IMR-90 (cell line): Measurements from ENCODE around the gene TSR1. TPM values are rescaled to one million over a fixed set of nuclear protein-coding genes. Genes with fewer than 3 reads are reported as not detected.

ENCODE experiments used
- ATAC-seq: fragments of 200-7000 bp; cut with Tn5 transposase; 2 replicates; pipeline ENCODE4 v1.9.1; 2020; ENCODE audit warnings: low read depth, mild to moderate bottlenecking, moderate library complexity
- BruUV-seq: library from RNA; stranded (reverse); fragments of 400-500 nt; replicated peaks from 2 replicates; lab custom pipeline; 2021; lab: Mats Ljungman, UMichigan
- CTCF ChIA-PET: fragments of 300-600 bp; formaldehyde crosslinking; extraction: SDS; loops from one replicate; lab custom pipeline; 2021; ENCODE audit warnings: antibody characterized with exemption; lab: Yijun Ruan, JAX
- POLR2A ChIA-PET: fragments of 300-600 bp; sonication (Branson Sonifier 250); formaldehyde crosslinking; loops from one replicate; lab custom pipeline; 2022; ENCODE audit warnings: antibody characterized with exemption; ENCODE audit not compliant: unreplicated experiment; lab: Charles Lee
- DNase-seq: peaks from one replicate; pipeline ENCODE4 v3.0.0; 2013
- H2AFZ ChIP-seq: replicated peaks from 2 replicates; pipeline ENCODE3; 2013; ENCODE audit warnings: low read length, mild to moderate bottlenecking; ENCODE audit not compliant: poor library complexity
- H2AK5ac ChIP-seq: 2 replicates; pipeline ENCODE4 v1.6.1; 2013; ENCODE audit warnings: low read depth, low read length, inconsistent platforms
- H2AK9ac ChIP-seq: replicated peaks from 2 replicates; pipeline ENCODE3; 2013; ENCODE audit warnings: mild to moderate bottlenecking, low read depth, low read length, moderate library complexity; ENCODE audit not compliant: poor library complexity
- H2BK120ac ChIP-seq: 2 replicates; pipeline ENCODE4 v1.6.1; 2013; ENCODE audit warnings: low read depth, low read length, inconsistent platforms
- H2BK15ac ChIP-seq: 3 replicates; pipeline ENCODE4 v1.6.1; 2013; ENCODE audit warnings: low read depth, low read length, inconsistent platforms
- H2BK20ac ChIP-seq: 2 replicates; pipeline ENCODE4 v1.6.1; 2013; ENCODE audit warnings: low read depth, mild to moderate bottlenecking, inconsistent platforms, low read length, moderate library complexity
- H2BK5ac ChIP-seq: 2 replicates; pipeline ENCODE4 v1.6.1; 2013; ENCODE audit warnings: mild to moderate bottlenecking, low read depth, low read length, inconsistent platforms; ENCODE audit not compliant: poor library complexity, severe bottlenecking
- H3K14ac ChIP-seq: replicated peaks from 2 replicates; pipeline ENCODE4 v1.6.1; 2013; ENCODE audit warnings: low read depth, low read length, inconsistent platforms
- H3K18ac ChIP-seq: 2 replicates; pipeline ENCODE4 v1.6.1; 2013; ENCODE audit warnings: low read depth, low read length, control low read depth
- H3K23ac ChIP-seq: 2 replicates; pipeline ENCODE4 v1.6.1; 2013; ENCODE audit warnings: low read depth, low read length, inconsistent platforms
- H3K27ac ChIP-seq: 2 replicates; pipeline ENCODE4 v1.5.1; 2013; ENCODE audit warnings: mild to moderate bottlenecking, control low read depth, low read length; ENCODE audit not compliant: insufficient read depth
- H3K27me3 ChIP-seq: 2 replicates; pipeline ENCODE4 v1.6.1; 2013; ENCODE audit warnings: low read length; ENCODE audit not compliant: control insufficient read depth, insufficient read depth
- H3K36me3 ChIP-seq: 2 replicates; pipeline ENCODE4 v1.6.1; 2013; ENCODE audit warnings: low read length, mixed read lengths; ENCODE audit not compliant: control insufficient read depth, insufficient read depth
- H3K4ac ChIP-seq: 2 replicates; pipeline ENCODE4 v1.6.1; 2013; ENCODE audit warnings: low read depth, low read length, inconsistent platforms
- H3K4me1 ChIP-seq: 2 replicates; pipeline ENCODE4 v1.6.1; 2013; ENCODE audit warnings: low read length, mixed read lengths; ENCODE audit not compliant: control insufficient read depth, insufficient read depth
- H3K4me2 ChIP-seq: 2 replicates; pipeline ENCODE4 v1.6.1; 2013; ENCODE audit warnings: low read depth, mild to moderate bottlenecking, control low read depth, low read length, moderate library complexity
- H3K4me3 ChIP-seq: 2 replicates; pipeline ENCODE4 v1.5.1; 2013; ENCODE audit warnings: low read depth, mild to moderate bottlenecking, control low read depth, low read length, moderate library complexity; ENCODE audit not compliant: insufficient read depth
- H3K56ac ChIP-seq: 2 replicates; pipeline ENCODE4 v1.6.1; 2013; ENCODE audit warnings: low read length, inconsistent platforms; ENCODE audit not compliant: insufficient read depth; ENCODE audit errors: extremely low read depth
- H3K79me1 ChIP-seq, 2 experiments: 2 replicates each; pipeline ENCODE4 v1.6.1; 2013; ENCODE audit warnings: low read length in 2 of 2, inconsistent platforms in 1 of 2, low read depth in 1 of 2
- H3K9ac ChIP-seq: 2 replicates; pipeline ENCODE4 v1.6.1; 2013; ENCODE audit warnings: low read depth, low read length, control low read depth
- H3K9me1 ChIP-seq: 2 replicates; pipeline ENCODE4 v1.6.1; 2013; ENCODE audit warnings: low read length, inconsistent platforms; ENCODE audit not compliant: insufficient read depth
- H3K9me3 ChIP-seq: 2 replicates; pipeline ENCODE4 v1.6.1; 2013; ENCODE audit warnings: low read length; ENCODE audit not compliant: control insufficient read depth, insufficient read depth
- H4K20me1 ChIP-seq: 2 replicates; pipeline ENCODE4 v1.6.1; 2013; ENCODE audit warnings: low read length, inconsistent platforms; ENCODE audit not compliant: insufficient read depth
- H4K5ac ChIP-seq: 2 replicates; pipeline ENCODE4 v1.6.1; 2013; ENCODE audit warnings: mild to moderate bottlenecking, low read depth, low read length, control low read depth
- H4K8ac ChIP-seq, 2 experiments: 2 replicates each; pipeline ENCODE4 v1.6.1; 2013; ENCODE audit warnings: low read depth in 2 of 2, low read length in 2 of 2, control low read depth in 1 of 2, inconsistent platforms in 1 of 2
- H4K91ac ChIP-seq: 2 replicates; pipeline ENCODE4 v1.6.1; 2013; ENCODE audit warnings: low read depth, low read length, inconsistent platforms; ENCODE audit not compliant: insufficient read depth
- CEBPB ChIP-seq: IDR thresholded peaks from 2 replicates; pipeline ENCODE4 v1.6.1; 2012; ENCODE audit warnings: low read depth, low read length, improper control_type of control experiment
- CHD1 ChIP-seq: IDR thresholded peaks from 2 replicates; pipeline ENCODE4 v1.6.1; 2012; ENCODE audit warnings: low read depth, low read length, improper control_type of control experiment
- FOS ChIP-seq: fragments of 150-350 bp; IDR thresholded peaks from 2 replicates; pipeline ENCODE4 v1.6.1; 2016; ENCODE audit warnings: low read depth, low read length
- MAFK ChIP-seq: IDR thresholded peaks from 2 replicates; pipeline ENCODE4 v1.6.1; 2012; ENCODE audit warnings: low read depth, low read length, improper control_type of control experiment
- MAZ ChIP-seq: IDR thresholded peaks from 2 replicates; pipeline ENCODE4 v1.6.1; 2012; ENCODE audit warnings: low read depth, mild to moderate bottlenecking, low read length, improper control_type of control experiment, moderate library complexity, borderline replicate concordance
- MXI1 ChIP-seq: IDR thresholded peaks from 2 replicates; pipeline ENCODE4 v1.6.1; 2012; ENCODE audit warnings: low read depth, mild to moderate bottlenecking, low read length, moderate library complexity, borderline replicate concordance
- NFE2L2 ChIP-seq: fragments of 150-350 bp; IDR thresholded peaks from 2 replicates; pipeline ENCODE4 v1.6.1; 2016; ENCODE audit warnings: low read depth, mild to moderate bottlenecking, low read length
- POLR2A ChIP-seq: IDR thresholded peaks from 2 replicates; pipeline ENCODE4 v1.6.1; 2012; ENCODE audit warnings: mild to moderate bottlenecking, low read depth, low read length
- RAD21 ChIP-seq: IDR thresholded peaks from 2 replicates; pipeline ENCODE4 v1.6.1; 2012; ENCODE audit warnings: low read length, improper control_type of control experiment
- RCOR1 ChIP-seq: IDR thresholded peaks from 2 replicates; pipeline ENCODE4 v1.6.1; 2012; ENCODE audit warnings: mild to moderate bottlenecking, low read length, improper control_type of control experiment; ENCODE audit not compliant: insufficient replicate concordance
- RFX5 ChIP-seq: IDR thresholded peaks from 2 replicates; pipeline ENCODE4 v1.8.0; 2012; ENCODE audit warnings: low read depth, mild to moderate bottlenecking, low read length, moderate library complexity
- SMC3 ChIP-seq: fragments of 150-350 bp; IDR thresholded peaks from 2 replicates; pipeline ENCODE4 v1.6.1; 2016; ENCODE audit warnings: low read depth, mild to moderate bottlenecking, antibody characterized with exemption, low read length, moderate library complexity
- WGBS, 2 experiments: methylation state at CpG; one replicate each; pipeline versions ENCODE4 v1.1.5 to v1.1.7; 2013; ENCODE audit warnings: missing lambda C conversion rate in 2 of 2; ENCODE audit not compliant: insufficient read length in 1 of 2; ENCODE audit errors: extremely low coverage in 2 of 2; 5-methylcytosine and 5-hydroxymethylcytosine counted together
- dilution Hi-C: fragments of 300-500 bp; cut with HindIII; formaldehyde crosslinking; loops from one replicate; pipeline ENCODE4 v1.14.3; 2018; ENCODE audit warnings: low sequenced_read_pairs; ENCODE audit not compliant: unreplicated experiment
- in situ Hi-C: fragments of 300-500 bp; cut with MboI; formaldehyde crosslinking; loops from 3 replicates; pipeline ENCODE4 v1.14.3; 2019; ENCODE audit warnings: low sequenced_read_pairs, inconsistent platforms, mixed read lengths
- intact Hi-C: fragments of 100-400 bp; cut with micrococcal nuclease; formaldehyde crosslinking; loops from 2 replicates; pipeline ENCODE4 v1.10.0; 2022
- polyA plus RNA-seq, 3 experiments: library from polyadenylated mRNA; depleted of rRNA; stranded (reverse); fragments of >200 nt; gene quantifications; 2 replicates each; pipeline ENCODE4 v1.2.3, GENCODE V29; 2012; ENCODE audit warnings: low replicate concordance in 1 of 3
- total RNA-seq: library from RNA; depleted of rRNA; stranded (reverse); fragments of >200 nt; gene quantifications from 2 replicates; pipeline ENCODE4 v1.2.3, GENCODE V29; 2012

The TSR1 gene
- total and polyA plus RNA-seq, 2 of the 4 experiments (the other 2 are of a cell fraction), result 22.6 to 72.6 TPM

DNA sequence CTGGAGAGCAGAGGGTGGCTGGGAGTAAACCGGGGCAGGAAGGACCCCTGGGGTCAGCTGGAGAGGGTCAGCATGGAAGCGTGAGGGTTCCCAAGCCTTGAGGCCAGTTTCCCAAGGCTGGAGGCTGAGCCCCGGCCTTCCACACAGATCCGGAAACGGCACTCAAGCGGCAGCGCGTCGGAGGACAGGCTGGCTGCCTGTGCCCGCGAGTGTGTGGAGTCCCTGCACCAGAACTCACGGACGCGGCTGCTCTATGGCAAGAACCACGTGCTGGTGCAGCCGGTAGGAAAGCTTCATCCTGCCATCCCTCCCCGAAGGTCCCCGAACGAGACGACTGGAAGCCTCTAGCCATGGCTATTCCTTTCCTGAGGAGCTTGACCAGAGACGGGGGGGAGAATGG lies 27.1 kb upstream of the TSR1 start:
- no TSS peak for BruUV-seq

More for the DNA sequence above, 27.1 kb upstream of the TSR1 start:
- no peak overlapping the region for H3K14ac ChIP-seq
- H3K27ac ChIP-seq, result no peak overlapping the region
- peaks cover 6% of the 10 kb centered on the region for H3K4me1 ChIP-seq
- H2AK5ac ChIP-seq, result no peak overlapping the region
- H4K8ac ChIP-seq, result no peak overlapping the region
- peaks cover 0 to 8% of the 10 kb centered on the region in 2 experiments; a peak in 1 of 4 replicates for H3K79me1 ChIP-seq
- DNase-seq (no peak), ATAC-seq (no peak)
- no peak overlapping the region for H3K9ac ChIP-seq
- H3K9me3 ChIP-seq, result no peaks in the 10 kb centered on the region
- no peak overlapping the region for H3K4ac ChIP-seq
- CTCF ChIA-PET, result no interaction called here
- H3K9me1 ChIP-seq, result peaks cover 15% of the 10 kb centered on the region
- peaks cover 44% of the 10 kb centered on the region for H3K36me3 ChIP-seq
- no peak overlapping the region for H2BK120ac ChIP-seq
- H2AFZ ChIP-seq, result no peak overlapping the region
- no peak overlapping the region for H4K5ac ChIP-seq
- no peak for TF ChIP-seq MXI1
- no peak for TF ChIP-seq RAD21
- TF ChIP-seq MAZ, result no peak
- no peak for TF ChIP-seq RCOR1
- TF ChIP-seq NFE2L2, result no peak
- no peak for TF ChIP-seq CEBPB
- TF ChIP-seq CHD1, result no peak
- no peak for TF ChIP-seq FOS
- TF ChIP-seq RFX5, result no peak
- TF ChIP-seq MAFK, result no peak
- TF ChIP-seq SMC3, result no peak
- TF ChIP-seq POLR2A, result no peak
- dilution Hi-C loops, result no loop called here
- no peak overlapping the region for H3K18ac ChIP-seq
- no peak overlapping the region for H3K4me3 ChIP-seq
- no peak overlapping the region for H2BK20ac ChIP-seq
- intact Hi-C loops, result no loop called here
- H2AK9ac ChIP-seq, result no peak overlapping the region
- H3K27me3 ChIP-seq, result no peaks in the 10 kb centered on the region
- H3K4me2 ChIP-seq, result no peak overlapping the region
- H2BK5ac ChIP-seq, result no peak overlapping the region
- H3K56ac ChIP-seq, result no peak overlapping the region
- POLR2A ChIA-PET, result interaction anchor here (0.7 kb wide), 1 partner anchor 30 kb away, joined by 3 read pairs; no protein-coding TSS in a partner anchor
- in situ Hi-C loops, result no loop called here
- H3K23ac ChIP-seq, result no peak overlapping the region
- no peak overlapping the region for H4K91ac ChIP-seq
- H4K20me1 ChIP-seq, result peaks cover 24% of the 10 kb centered on the region
- H2BK15ac ChIP-seq, result no peak overlapping the region
- 96% methylated on average over 11 of the region's 21 CpGs; no CpG with 5 or more reads in 1 of the 2 experiments for WGBS, 2 experiments
